GM08714 (cell line): Measurements from ENCODE around the gene RANBP10.
"Not testable (repeated sequence)": the region's sequence is repeated elsewhere in the genome, so short reads cannot be mapped to it uniquely, and the experiment has no call there.

Experiments
- H3K4me3 ChIP-seq: fragments of 200-500 bp; sonication (Bioruptor generic); 2 replicates; pipeline ENCODE4 v1.5.1; 2014; ENCODE audit warnings: mild to moderate bottlenecking, low read length, inconsistent platforms
- ZNF274 ChIP-seq: IDR thresholded peaks from 2 replicates; pipeline ENCODE4 v1.6.1; 2012; ENCODE audit warnings: mild to moderate bottlenecking, low read depth, low read length

RANBP10 gene

GRCh38 chr16:67758966-67759365, 47.4 kb downstream of the RANBP10 start:
- no peak for TF ChIP-seq ZNF274
- no peak overlapping the region for H3K4me3 ChIP-seq

DNA sequence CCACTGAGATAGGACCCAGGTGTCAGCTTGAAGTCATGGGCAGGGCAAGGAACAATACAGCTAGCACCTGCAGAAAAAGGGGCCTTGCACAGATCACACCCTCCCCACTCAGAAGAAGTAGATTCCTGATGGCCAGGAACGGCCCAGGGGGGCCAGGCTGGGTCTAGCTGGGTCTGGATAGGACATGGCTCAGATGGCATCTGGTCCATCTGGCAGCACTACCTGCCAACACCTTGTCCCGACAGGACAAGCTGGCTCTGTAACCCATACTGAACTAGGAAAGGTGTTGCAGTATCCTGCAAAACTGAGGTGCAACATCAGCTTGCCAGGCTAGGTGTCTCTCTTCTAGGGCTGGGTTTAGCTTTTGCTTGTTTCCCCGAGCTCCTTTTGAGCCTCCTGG, 48.4 kb downstream of the RANBP10 start:
- H3K4me3 ChIP-seq, result no peak overlapping the region
- no peak for TF ChIP-seq ZNF274

GRCh38 chr16:67752641-67753040, 53.7 kb downstream of the RANBP10 start:
- no peak overlapping the region for H3K4me3 ChIP-seq
- no peak for TF ChIP-seq ZNF274

DNA sequence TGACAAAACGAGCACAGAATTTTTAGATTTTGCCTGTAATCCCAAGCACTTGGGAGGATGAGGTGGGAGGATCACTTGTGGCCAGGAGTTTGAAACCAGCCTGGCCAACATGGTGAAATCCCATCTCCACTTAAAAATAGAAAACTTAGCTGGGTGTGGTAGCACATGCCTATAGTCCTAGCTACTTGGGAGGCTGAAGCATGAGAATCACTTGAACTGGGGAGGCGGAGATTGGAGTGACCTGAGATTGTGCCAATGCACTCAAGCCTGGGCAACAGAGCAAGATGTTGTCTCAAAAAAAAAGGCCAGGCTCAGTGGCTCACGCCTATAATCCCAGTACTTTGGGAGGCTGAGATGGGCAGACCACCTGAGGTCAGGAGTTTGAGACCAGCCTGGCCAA, 55.0 kb downstream of the RANBP10 start:
- H3K4me3 ChIP-seq, result not testable (repeated sequence)

DNA sequence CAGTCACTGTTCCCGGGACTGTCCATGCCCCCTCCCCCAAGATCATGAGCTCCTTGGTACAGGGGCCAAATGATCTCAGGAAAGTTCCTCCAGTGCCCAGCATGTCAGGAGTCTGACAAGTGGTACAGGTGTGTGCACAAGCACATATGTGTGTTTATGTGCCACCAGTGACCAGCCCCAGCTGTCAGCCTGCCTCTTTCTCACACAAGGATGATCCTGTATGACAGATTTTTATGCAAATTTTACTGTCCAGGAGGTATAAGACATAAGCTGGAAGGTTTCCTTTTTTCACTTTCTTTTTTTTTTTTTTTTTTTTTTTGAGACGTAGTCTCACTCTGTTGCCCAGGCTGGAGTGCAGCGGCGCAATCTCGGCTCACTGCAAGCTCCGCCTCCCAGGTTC, 55.9 kb downstream of the RANBP10 start:
- no peak for TF ChIP-seq ZNF274
- H3K4me3 ChIP-seq, result no peak overlapping the region

- no peak overlapping the region for H3K4me3 ChIP-seq
- TF ChIP-seq ZNF274, result no peak
Observed at GRCh38 chr16:67749436-67750078, 56.8 kb downstream of the RANBP10 start.

DNA sequence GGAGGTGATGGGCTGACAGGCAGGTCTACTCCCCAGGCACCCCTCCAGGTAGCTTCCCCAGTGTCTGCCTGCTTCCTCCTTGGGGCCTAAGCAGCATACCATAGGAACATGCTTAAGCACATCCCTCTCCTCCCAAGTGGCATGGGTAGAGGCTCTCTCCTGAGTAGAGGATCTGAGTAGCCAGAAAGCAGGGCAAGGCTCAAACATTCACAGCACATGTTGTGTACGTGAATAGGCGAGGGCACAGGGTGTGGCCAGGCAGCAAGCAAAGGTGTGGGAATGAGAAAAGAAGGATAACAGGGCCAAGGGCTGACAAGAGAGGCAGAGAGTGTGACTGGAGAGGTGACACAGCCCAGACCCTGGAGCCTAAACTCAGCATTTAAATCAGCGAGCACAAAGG, 57.5 kb downstream of the RANBP10 start:
- H3K4me3 ChIP-seq, result no peak overlapping the region
- TF ChIP-seq ZNF274, result no peak

GRCh38 chr16:67746846-67747245, 59.5 kb downstream of the RANBP10 start:
- TF ChIP-seq ZNF274, result no peak
- H3K4me3 ChIP-seq, result no peak overlapping the region

DNA sequence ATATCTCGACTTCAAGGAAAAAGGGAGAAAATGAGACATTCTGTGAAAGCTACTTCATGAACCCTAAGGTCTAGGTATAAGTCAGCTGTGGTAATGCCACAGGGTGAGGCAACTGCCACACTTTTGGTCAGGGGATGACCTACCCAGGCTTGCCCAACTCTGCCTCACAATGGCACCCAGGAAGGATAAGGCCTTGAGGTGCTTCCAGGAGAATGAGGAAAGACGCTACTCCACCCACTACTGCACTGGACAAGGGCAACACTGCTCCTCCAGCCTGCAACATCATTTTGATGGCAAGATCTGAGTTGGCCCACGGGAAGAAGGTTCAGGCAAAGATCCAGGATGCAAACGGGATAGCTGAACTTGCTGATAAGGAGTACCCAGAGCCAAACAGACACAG, 65.2 kb downstream of the RANBP10 start:
- TF ChIP-seq ZNF274, result no peak
- H3K4me3 ChIP-seq, result no peak overlapping the region

GRCh38 chr16:67740391-67740790, 66.0 kb downstream of the RANBP10 start:
- no peak for TF ChIP-seq ZNF274

DNA sequence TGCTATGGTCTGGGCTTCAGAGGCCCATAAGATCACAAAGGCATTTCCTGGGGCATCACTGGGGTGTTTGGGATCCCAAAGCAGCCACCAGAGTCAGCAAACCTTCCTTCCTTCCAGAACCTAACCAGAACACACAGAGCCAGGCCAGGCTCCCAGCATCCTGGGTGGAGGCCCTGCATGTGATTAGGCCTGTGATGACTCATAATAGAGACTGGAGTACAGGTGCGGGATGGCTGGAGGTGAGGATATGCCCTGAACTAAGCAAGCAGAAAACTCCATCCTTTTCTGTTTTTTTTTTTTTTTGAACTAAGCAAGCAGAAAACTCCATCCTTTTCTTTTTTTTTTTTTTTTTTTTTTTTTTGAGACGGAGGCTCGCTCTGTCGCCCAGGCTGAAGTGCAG, 69.5 kb downstream of the RANBP10 start:
- H3K4me3 ChIP-seq, result no peak overlapping the region

More at GRCh38 chr16:67740391-67740790, 66.0 kb downstream of the RANBP10 start:
- H3K4me3 ChIP-seq, result no peak overlapping the region

DNA sequence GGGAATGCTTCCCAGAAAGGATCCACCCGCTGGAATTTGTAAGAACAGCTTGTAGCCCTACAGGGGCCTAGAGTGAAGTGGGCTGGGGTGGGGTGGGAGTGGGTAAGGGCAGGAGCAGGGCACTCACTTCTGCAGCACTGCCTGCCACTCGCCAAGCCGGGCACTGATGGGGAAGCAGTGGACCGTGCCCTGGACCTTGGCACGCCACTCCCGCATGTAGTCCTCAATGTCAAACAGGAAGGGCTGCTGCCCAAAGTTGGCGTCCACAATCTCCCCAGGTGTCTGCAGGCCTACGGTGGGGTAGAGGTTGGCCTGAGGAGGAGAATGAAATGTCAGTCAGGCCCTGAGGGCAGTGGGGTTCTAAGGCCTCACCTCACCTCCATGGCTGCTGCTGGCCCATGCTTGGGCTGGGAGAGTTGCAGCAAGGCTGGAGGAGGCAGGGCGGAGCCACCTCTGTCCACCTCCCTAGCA, 71.6 kb downstream of the RANBP10 start:
- no peak overlapping the region for H3K4me3 ChIP-seq
- TF ChIP-seq ZNF274, result no peak

More for the DNA sequence above, 69.5 kb downstream of the RANBP10 start:
- no peak for TF ChIP-seq ZNF274

GRCh38 chr16:67733734-67734470, 72.5 kb downstream of the RANBP10 start:
- TF ChIP-seq ZNF274, result no peak
- no peak overlapping the region for H3K4me3 ChIP-seq

DNA sequence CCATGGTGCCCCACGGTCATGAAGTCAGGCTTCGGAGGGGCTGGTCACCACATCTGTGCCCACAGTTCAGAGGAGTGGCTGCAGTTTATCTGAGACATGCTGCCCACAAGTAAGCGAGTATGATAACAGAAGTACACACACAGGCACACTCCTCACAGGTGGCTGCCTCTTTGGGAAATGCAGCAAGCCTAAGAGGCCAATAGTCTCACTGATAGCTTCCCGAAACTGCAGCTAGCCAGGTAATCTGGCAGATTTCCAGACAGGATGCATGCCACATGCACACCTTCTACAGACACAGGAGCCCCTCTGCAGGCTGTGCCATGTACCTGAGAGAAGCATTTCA, 74.6 kb downstream of the RANBP10 start:
- H3K4me3 ChIP-seq, result no peak overlapping the region
- TF ChIP-seq ZNF274, result no peak

GRCh38 chr16:67731071-67731752, 75.1 kb downstream of the RANBP10 start:
- TF ChIP-seq ZNF274, result no peak
- H3K4me3 ChIP-seq, result no peak overlapping the region
